OCI-LY1 (cell line): Measurements from ENCODE around the gene UPP2.

Experiments
- CTCF ChIP-seq: fragments of 200-600 bp; sonication (generic), shearing (Covaris generic); IDR thresholded peaks from 2 replicates; pipeline ENCODE4 v1.5.1; 2017; ENCODE audit warnings: mild to moderate bottlenecking, antibody characterized with exemption, low read length, moderate library complexity, mixed read lengths
- EZH2 ChIP-seq: fragments of 200-600 bp; sonication (generic), shearing (Covaris generic); IDR thresholded peaks from 2 replicates; pipeline ENCODE4 v1.8.0; 2017; ENCODE audit warnings: borderline replicate concordance, mixed run types, mild to moderate bottlenecking, antibody characterized with exemption, low read length, moderate library complexity, mixed read lengths

DNA sequence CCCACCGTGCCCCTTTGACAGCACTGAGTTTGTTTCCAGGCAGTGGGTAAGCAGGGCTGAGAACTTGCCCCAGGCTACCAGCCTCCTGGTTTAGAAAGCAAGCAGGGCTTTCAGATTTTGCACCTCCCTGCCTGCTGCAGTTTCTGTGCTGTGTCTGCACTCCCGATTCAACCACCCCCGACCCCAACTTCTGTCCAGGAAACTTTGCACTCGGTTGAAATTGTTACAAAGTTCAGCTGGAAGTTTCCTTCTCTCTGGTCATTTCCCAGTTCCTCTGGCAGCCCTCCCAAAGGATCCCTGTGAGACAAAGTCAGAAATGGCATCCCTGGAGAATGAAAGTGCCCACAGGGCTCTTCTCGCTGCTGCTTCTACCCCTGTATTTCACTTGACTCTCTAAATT is 12.4 kb upstream of the UPP2 start:
- TF ChIP-seq CTCF (no peak), EZH2 (no peak)
